Osteocyte (in vitro differentiated cells): ENCODE measurements around the gene TRAFD1. TPM values are rescaled to one million over a fixed set of nuclear protein-coding genes. Genes with fewer than 3 reads are reported as not detected.
"Not testable (repeated sequence)": the region's sequence is repeated elsewhere in the genome, so short reads cannot be mapped to it uniquely, and the experiment has no call there.

ENCODE experiments used
- DNase-seq: peaks from one replicate; pipeline ENCODE4 v3.0.0; 2021; ENCODE audit warnings: mixed read lengths; ENCODE audit not compliant: unreplicated experiment; ENCODE audit errors: extremely low spot score
- H3K27ac Mint-ChIP-seq: one replicate; pipeline ENCODE4 v1.8.0; 2021; ENCODE audit warnings: mild to moderate bottlenecking, mixed read lengths; ENCODE audit not compliant: unreplicated experiment
- H3K27me3 Mint-ChIP-seq: one replicate; pipeline ENCODE4 v1.8.0; 2021; ENCODE audit warnings: mixed read lengths; ENCODE audit not compliant: unreplicated experiment
- H3K36me3 Mint-ChIP-seq: one replicate; pipeline ENCODE4 v1.8.0; 2021; ENCODE audit warnings: mixed read lengths; ENCODE audit not compliant: unreplicated experiment
- H3K4me1 Mint-ChIP-seq: one replicate; pipeline ENCODE4 v1.8.0; 2021; ENCODE audit warnings: mixed read lengths; ENCODE audit not compliant: unreplicated experiment
- H3K4me3 Mint-ChIP-seq: one replicate; pipeline ENCODE4 v1.8.0; 2021; ENCODE audit warnings: mild to moderate bottlenecking, moderate library complexity, mixed read lengths; ENCODE audit not compliant: unreplicated experiment
- H3K9me3 Mint-ChIP-seq: one replicate; pipeline ENCODE4 v1.8.0; 2021; ENCODE audit warnings: mixed read lengths; ENCODE audit not compliant: unreplicated experiment
- total RNA-seq: library from RNA; stranded (reverse); gene quantifications from 2 replicates; pipeline ENCODE4 v1.2.1, GENCODE V29; 2021
- TF ChIP-seq, protein P1 (sequence below): fragments of 200-600 bp; sonication (generic); IDR thresholded peaks from 2 replicates; pipeline ENCODE4 v1.5.0; 2021; ENCODE audit warnings: antibody characterized with exemption, mild to moderate bottlenecking, moderate library complexity

The TRAFD1 gene
- total RNA-seq, 1 donor from 2014 or later = 34.8 TPM

DNA sequence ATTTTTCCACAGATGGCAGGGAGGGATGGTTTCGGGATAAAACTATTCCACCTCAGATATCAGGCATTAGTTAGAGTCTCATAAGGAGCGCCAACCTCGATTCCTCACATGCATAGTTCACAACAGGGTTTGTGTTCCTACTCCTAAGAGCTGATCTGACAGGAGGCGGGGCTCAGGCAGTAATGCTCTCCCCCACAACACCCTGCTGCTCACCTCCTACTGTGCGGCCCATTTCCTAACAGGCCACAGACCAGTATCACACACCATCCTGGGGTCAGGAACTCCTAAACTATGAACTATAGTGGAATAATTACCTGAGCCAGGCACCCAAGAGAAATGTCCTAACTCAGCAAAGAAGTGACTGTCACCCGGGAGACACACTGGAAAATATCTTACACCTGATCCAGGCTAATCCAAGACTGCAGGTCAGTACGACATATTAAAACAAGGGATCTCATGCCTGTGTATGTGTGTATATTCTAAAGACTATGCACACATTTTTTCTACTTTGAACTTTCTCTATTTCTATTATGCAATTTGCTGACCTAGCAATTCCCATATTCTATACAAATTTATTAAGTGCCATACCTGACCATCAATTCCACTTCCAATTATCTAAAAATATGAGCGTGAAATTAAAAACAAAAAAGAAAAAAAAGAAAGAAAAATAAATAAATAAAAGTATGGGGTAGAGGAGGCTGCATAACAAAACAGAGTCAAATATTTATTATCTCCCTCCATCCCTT, 21.4 kb upstream of the TRAFD1 start:
- H3K36me3 Mint-ChIP-seq = peaks cover 15% of the 10 kb centered on the region
- H3K27ac Mint-ChIP-seq = no peak overlapping the region
- peaks cover 29% of the 10 kb centered on the region for H3K4me1 Mint-ChIP-seq
- H3K27me3 Mint-ChIP-seq = no peaks in the 10 kb centered on the region
- DNase-seq = no peak
- no peaks in the 10 kb centered on the region for H3K9me3 Mint-ChIP-seq
- H3K4me3 Mint-ChIP-seq = no peak overlapping the region
- TF ChIP-seq, protein P1, sequence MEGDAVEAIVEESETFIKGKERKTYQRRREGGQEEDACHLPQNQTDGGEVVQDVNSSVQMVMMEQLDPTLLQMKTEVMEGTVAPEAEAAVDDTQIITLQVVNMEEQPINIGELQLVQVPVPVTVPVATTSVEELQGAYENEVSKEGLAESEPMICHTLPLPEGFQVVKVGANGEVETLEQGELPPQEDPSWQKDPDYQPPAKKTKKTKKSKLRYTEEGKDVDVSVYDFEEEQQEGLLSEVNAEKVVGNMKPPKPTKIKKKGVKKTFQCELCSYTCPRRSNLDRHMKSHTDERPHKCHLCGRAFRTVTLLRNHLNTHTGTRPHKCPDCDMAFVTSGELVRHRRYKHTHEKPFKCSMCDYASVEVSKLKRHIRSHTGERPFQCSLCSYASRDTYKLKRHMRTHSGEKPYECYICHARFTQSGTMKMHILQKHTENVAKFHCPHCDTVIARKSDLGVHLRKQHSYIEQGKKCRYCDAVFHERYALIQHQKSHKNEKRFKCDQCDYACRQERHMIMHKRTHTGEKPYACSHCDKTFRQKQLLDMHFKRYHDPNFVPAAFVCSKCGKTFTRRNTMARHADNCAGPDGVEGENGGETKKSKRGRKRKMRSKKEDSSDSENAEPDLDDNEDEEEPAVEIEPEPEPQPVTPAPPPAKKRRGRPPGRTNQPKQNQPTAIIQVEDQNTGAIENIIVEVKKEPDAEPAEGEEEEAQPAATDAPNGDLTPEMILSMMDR = no peak

DNA sequence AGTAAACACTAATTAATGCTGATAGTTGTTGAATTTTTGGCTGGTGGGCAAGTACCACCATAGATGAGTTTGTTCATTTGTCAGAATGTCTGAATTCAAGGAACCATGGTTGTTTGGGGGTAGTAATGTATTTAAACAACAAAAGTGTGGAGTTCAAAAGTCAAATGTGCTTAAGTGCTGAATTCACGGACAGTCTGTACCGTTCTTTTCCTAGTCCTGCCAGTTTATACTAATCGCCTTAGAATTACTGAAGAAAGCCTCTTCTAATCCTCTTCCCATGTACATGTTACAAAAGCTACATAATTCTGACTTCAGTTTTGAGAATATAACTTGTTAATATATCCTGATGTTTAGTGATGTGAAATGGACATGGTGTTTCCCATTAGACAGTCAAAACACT, 19.5 kb upstream of the TRAFD1 start:
- Mint-ChIP-seq H3K4me3 (no peak overlapping the region), H3K9me3 (no peaks in the 10 kb centered on the region), H3K27me3 (no peaks in the 10 kb centered on the region), H3K27ac (no peak overlapping the region), H3K4me1 (peaks cover 35% of the 10 kb centered on the region), H3K36me3 (peaks cover 9% of the 10 kb centered on the region)
- TF ChIP-seq, protein P1 = no peak
- DNase-seq = no peak

DNA sequence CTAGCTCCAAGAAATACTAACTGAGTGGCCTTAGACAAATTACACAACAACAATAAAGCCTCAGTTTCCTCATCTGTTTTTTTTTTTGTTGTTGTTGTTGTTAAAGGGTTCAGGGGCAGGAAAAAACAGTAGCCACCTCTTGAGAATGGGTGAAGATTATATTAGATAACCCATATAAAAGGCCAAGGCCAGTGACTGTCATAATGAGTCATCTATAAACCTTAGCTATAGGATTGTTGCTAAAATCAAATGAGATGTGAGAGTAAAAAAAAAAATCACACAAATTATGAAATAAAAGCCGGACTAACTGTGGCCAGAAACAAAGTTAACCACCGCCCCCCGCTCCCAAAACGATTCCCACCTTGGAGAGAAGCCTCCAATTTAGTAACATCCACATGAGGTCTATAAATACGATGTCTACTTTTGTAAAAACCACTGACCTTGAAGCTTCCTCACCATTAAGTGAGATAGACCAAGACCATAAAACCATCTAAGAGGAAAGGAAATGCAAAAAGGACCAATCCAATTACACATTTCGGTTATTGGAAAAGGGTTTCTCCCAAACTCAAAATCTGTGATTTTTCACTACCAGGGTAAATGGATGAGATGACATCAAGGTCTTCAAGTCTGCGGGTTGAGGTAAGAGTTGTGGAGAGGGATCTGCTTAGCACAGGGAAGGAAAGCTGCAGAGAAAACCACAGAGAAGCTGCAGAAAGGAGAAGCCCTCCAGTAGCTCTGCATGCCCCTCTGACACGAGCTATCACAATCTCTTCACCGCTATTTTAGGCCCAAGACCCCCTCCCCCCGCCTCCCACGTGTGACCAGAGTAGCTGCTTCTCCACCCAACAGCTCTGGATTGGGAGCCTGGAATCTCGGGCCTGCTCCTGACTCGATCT, 17.8 kb upstream of the TRAFD1 start:
- Mint-ChIP-seq H3K4me3 (peak overlapping the region; percentile 97), H3K9me3 (no peaks in the 10 kb centered on the region), H3K27me3 (no peaks in the 10 kb centered on the region), H3K4me1 (peaks cover 35% of the 10 kb centered on the region), H3K36me3 (peaks cover 6% of the 10 kb centered on the region), H3K27ac (peak overlapping the region; percentile 87)
- DNase-seq = no peak
- TF ChIP-seq, protein P1 = no peak

DNA sequence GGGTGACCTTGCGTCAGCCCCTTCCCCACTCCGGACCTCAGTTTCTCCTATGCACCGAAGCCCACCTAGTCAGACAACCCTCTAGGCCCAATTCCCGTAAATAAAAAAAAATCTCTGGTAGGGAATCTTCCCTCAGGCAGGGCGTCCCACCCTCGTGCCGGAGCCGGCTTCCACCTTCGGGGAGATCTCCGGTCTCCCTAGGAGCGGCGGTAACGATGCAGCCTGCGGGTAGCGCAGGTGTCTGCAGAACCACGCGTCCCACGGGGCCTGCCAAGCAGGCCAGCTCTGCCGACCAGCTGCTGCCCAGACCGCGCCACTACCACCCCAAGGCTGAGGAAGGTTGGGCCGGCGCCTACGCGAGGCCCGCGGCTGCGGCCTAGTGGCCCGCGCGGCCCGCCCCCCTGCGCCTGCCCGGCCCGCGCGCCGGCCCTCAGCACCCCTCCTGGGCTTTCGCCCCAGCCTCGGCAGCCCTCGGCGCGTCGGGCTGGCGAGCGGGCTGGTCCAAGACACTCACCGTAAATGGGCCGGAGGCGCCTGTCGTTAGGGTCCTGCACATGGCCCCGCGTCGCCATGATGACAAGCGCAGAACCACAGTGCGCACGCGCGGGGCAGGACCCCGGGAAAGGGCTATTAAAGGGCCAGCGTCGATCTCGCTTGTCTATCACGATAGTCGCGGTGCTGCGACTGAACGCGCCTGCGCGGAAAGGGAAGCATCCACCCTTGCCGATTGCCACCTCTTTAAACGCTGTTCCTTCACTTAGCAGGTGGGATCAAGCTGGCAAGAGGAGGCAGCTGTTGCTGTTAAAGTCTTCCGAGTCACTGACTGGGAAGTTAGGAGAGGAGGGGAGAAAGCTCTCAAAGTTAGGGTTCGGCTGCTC, 16.9 kb upstream of the TRAFD1 start, which contains the start of gene NAA25:
Gene NAA25, minus strand, starts transcription at position 582 of the 878 bp plus-strand sequence. Its CDS starts 10 bp downstream, at position 572.
- peak within 1 kb of the TSS; percentile 98 for H3K27ac Mint-ChIP-seq
- no peaks in the 10 kb centered on the region for H3K9me3 Mint-ChIP-seq
- peaks cover 6% of the 10 kb centered on the region for H3K36me3 Mint-ChIP-seq
- TF ChIP-seq, protein P1 = no peak
- peak; percentile 95 for DNase-seq
- no peaks in the 10 kb centered on the region for H3K27me3 Mint-ChIP-seq
- H3K4me3 Mint-ChIP-seq = peak within 1 kb of the TSS; percentile 97
- H3K4me1 Mint-ChIP-seq = peaks cover 35% of the 10 kb centered on the region

DNA sequence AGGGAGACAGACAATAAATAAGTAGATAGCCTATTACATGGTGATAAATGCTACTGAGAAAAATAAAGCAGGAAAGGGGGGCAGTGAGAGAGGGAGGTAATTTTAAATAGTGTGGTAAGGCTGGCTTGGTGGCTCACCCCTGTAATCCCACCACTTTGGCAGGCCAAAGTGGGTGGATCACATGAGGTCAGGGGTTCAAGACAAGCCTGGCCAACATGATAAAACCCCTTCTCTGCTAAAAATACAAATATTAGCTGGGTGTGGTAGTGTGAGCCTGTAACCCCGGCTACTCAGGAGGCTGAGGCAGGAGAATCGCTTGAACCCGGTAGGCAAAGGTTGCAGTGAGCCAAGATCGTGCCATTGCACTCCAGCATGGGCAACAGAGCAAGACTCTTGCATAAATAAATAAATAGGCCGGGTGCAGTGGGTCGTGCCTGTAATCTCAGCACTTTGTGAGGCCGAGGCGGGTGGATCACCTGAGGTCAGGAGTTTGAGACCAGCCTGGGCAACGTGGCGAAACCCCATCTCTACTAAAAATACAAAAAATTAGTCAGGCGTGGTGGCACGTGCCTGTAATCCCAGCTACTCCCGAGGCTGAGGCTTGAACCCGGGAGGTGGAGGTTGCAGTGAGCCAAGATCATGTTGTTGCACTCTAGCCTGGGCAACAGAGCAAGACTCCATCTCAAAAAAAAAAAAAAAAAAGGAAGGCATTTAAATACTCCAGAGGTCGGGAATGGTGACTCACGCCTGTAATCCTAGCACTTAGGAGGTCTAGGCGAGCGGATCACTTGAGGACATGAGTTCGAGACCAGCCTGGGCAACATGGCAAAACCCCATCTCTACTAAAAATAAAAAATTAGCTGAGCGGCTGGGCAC, 14.3 kb upstream of the TRAFD1 start:
- H3K27ac Mint-ChIP-seq = not testable (repeated sequence)

More for the DNA sequence above, 14.3 kb upstream of the TRAFD1 start:
- peaks cover 26% of the 10 kb centered on the region for H3K4me1 Mint-ChIP-seq
- not testable (repeated sequence) for H3K27me3 Mint-ChIP-seq, H3K9me3 Mint-ChIP-seq, H3K4me3 Mint-ChIP-seq, DNase-seq, H3K36me3 Mint-ChIP-seq
